SU-DHL-6 (cell line): ENCODE results near the gene RBM34.
"Not testable (repeated sequence)": the region's sequence is repeated elsewhere in the genome, so short reads cannot be mapped to it uniquely, and the experiment has no call there.

Experiments used
- H2AFZ ChIP-seq: fragments of 200-600 bp; sonication (generic); 2 replicates; pipeline ENCODE4 v1.6.1; 2014; ENCODE audit warnings: low read depth, mild to moderate bottlenecking, moderate library complexity, mixed read lengths, antibody characterized with exemption, low read length; ENCODE audit not compliant: severe bottlenecking
- H3F3A ChIP-seq: fragments of 200-600 bp; shearing (Covaris generic); 2 replicates; pipeline ENCODE4 v1.6.0; 2016; ENCODE audit warnings: antibody characterized with exemption, mild to moderate bottlenecking; ENCODE audit not compliant: insufficient read depth
- H3K27ac ChIP-seq: fragments of 200-600 bp; sonication (generic); 2 replicates; pipeline ENCODE4 v1.5.1; 2016; ENCODE audit warnings: low read depth, mild to moderate bottlenecking, low read length, moderate library complexity, mixed read lengths
- H3K27me3 ChIP-seq: fragments of 200-600 bp; sonication (generic), shearing (Covaris generic); 2 replicates; pipeline ENCODE4 v1.6.0; 2014; ENCODE audit warnings: mild to moderate bottlenecking, low read length
- H3K36me3 ChIP-seq: fragments of 200-600 bp; sonication (generic); 2 replicates; pipeline ENCODE4 v1.6.1; 2014; ENCODE audit warnings: mild to moderate bottlenecking, low read length, mixed read lengths
- H3K4me2 ChIP-seq: fragments of 300-600, 200-600 bp; shearing (Covaris generic), sonication (generic); 2 replicates; pipeline ENCODE4 v1.6.0; 2014; ENCODE audit warnings: low read length, low read depth, mild to moderate bottlenecking; ENCODE audit not compliant: poor library complexity, severe bottlenecking
- H3K4me3 ChIP-seq: fragments of 200-600 bp; sonication (generic); 2 replicates; pipeline ENCODE4 v1.5.1; 2014; ENCODE audit warnings: antibody characterized with exemption, low read length, mild to moderate bottlenecking, mixed read lengths; ENCODE audit not compliant: insufficient read depth, poor library complexity, severe bottlenecking
- H3K79me2 ChIP-seq: fragments of 200-600 bp; sonication (generic); 2 replicates; pipeline ENCODE4 v1.6.1; 2014; ENCODE audit warnings: mild to moderate bottlenecking, low read length, moderate library complexity; ENCODE audit not compliant: insufficient read depth
- H3K9ac ChIP-seq: fragments of 200-600 bp; sonication (generic); 2 replicates; pipeline ENCODE4 v1.7.0; 2014; ENCODE audit warnings: mild to moderate bottlenecking, low read length
- H3K9me2 ChIP-seq: fragments of 200-600 bp; sonication (generic); replicated peaks from 2 replicates; pipeline ENCODE4 v1.6.1; 2014; ENCODE audit warnings: low read length; ENCODE audit not compliant: insufficient read depth
- H3K9me3 ChIP-seq: fragments of 200-600 bp; sonication (generic); 2 replicates; pipeline ENCODE4 v1.6.1; 2014; ENCODE audit warnings: low read length, mixed read lengths; ENCODE audit not compliant: insufficient read depth
- H4K20me1 ChIP-seq: fragments of 200-600 bp; sonication (generic); 2 replicates; pipeline ENCODE4 v1.6.1; 2014; ENCODE audit warnings: low read depth, mild to moderate bottlenecking, antibody characterized with exemption, low read length, moderate library complexity, mixed read lengths
- CTCF ChIP-seq: fragments of 200-600 bp; sonication (generic); IDR thresholded peaks from one replicate; pipeline ENCODE4 v1.5.1; 2017; ENCODE audit warnings: antibody characterized with exemption, mild to moderate bottlenecking, low read length, moderate library complexity; ENCODE audit not compliant: insufficient read depth, poor library complexity, severe bottlenecking
- EZH2phosphoT487 ChIP-seq: fragments of 200-600 bp; sonication (generic), shearing (Covaris generic); conservative IDR thresholded peaks from 2 replicates; pipeline ENCODE4 v1.6.1; 2018; ENCODE audit warnings: mild to moderate bottlenecking, antibody characterized with exemption, low read length, moderate library complexity, mixed read lengths

RBM34 gene

GRCh38 chr1:235087906-235088305 lies 73.1 kb downstream of the RBM34 start:
- no peak for TF ChIP-seq EZH2phosphoT487
- TF ChIP-seq CTCF, result no peak
- no peaks in the 10 kb centered on the region for H3K9me2 ChIP-seq
- H3K4me3 ChIP-seq, result no peak overlapping the region
- H3K9ac ChIP-seq, result no peak overlapping the region
- no peak overlapping the region for H3K27ac ChIP-seq
- no peaks in the 10 kb centered on the region for H3K27me3 ChIP-seq
- H2AFZ ChIP-seq, result no peak overlapping the region
- no peaks in the 10 kb centered on the region for H3F3A ChIP-seq
- H4K20me1 ChIP-seq, result no peaks in the 10 kb centered on the region
- H3K36me3 ChIP-seq, result no peaks in the 10 kb centered on the region
- H3K79me2 ChIP-seq, result no peaks in the 10 kb centered on the region
- H3K9me3 ChIP-seq, result no peaks in the 10 kb centered on the region
- H3K4me2 ChIP-seq, result no peak overlapping the region

DNA sequence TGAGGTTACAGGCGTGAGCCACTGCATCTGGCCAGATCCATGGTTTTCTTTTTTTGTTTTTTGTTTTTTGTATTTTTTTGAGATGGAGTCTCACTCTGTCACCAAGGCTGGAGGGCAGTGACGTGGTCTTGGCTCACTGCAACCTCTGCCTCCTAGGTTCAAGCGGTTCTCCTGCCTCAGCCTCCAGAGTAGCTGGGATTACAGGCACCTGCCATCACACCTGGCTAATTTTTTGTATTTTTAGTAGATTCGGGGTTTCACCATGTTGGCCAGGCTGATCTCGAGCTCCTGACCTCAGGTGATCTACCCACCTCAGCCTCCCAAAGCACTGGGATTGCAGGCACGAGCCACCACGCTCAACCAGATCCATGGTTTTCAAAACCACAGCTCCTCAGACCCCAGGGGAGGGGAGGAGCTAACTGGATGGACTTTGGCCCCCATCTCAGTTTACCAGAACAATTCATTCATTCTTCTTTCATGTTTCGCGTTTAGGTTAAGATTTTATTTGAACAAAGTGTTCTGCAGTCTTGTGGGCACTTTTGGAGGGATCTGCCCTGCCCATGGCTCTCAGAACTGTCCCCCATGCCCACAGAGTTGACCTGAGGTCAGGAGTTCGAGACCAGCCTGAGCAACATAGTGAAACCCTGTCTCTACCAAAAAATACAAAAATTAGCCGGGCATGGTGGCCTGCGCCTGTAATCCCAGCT lies 75.5 kb downstream of the RBM34 start:
- H3K27me3 ChIP-seq, H4K20me1 ChIP-seq, H2AFZ ChIP-seq, H3K4me3 ChIP-seq, H3K79me2 ChIP-seq, H3K9me2 ChIP-seq, H3K9me3 ChIP-seq, H3K27ac ChIP-seq, H3K9ac ChIP-seq, H3K36me3 ChIP-seq, H3K4me2 ChIP-seq, H3F3A ChIP-seq: not testable (repeated sequence)
